HEK293 (cell line): ENCODE measurements around the gene STX10.

Source experiments
- HOXA7 ChIP-seq: sonication (generic); formaldehyde crosslinking; IDR thresholded peaks from 2 replicates; pipeline ENCODE4 v1.8.1; 2022; ENCODE audit warnings: missing genetic modification reagents, borderline replicate concordance
- YY1 ChIP-seq: fragments of 450-650 bp; formaldehyde crosslinking; IDR thresholded peaks from 2 replicates; pipeline ENCODE4 v1.5.1; 2018; ENCODE audit warnings: missing biosample characterization, missing genetic modification characterization
- ZBTB1 ChIP-seq: fragments of 450-650 bp; formaldehyde crosslinking; IDR thresholded peaks from 2 replicates; pipeline ENCODE4 v1.5.1; 2016; ENCODE audit warnings: missing biosample characterization, missing genetic modification characterization
- ZNF292 ChIP-seq: fragments of 450-650 bp; formaldehyde crosslinking; IDR thresholded peaks from 2 replicates; pipeline ENCODE4 v1.5.1; 2016; ENCODE audit warnings: low read depth, missing biosample characterization, missing genetic modification characterization, borderline replicate concordance
- ZNF692 ChIP-seq: fragments of 450-650 bp; formaldehyde crosslinking; IDR thresholded peaks from 2 replicates; pipeline ENCODE4 v1.5.1; 2016; ENCODE audit warnings: missing biosample characterization, missing genetic modification characterization
- ZNF747 ChIP-seq: fragments of 450-650 bp; formaldehyde crosslinking; IDR thresholded peaks from 2 replicates; pipeline ENCODE4 v1.5.1; 2016; ENCODE audit warnings: missing biosample characterization, missing genetic modification characterization
- ZNF76 ChIP-seq: fragments of 450-650 bp; formaldehyde crosslinking; IDR thresholded peaks from 2 replicates; pipeline ENCODE4; 2016; ENCODE audit warnings: low read depth, missing biosample characterization, missing genetic modification characterization, borderline replicate concordance
- TF ChIP-seq, protein P1 (sequence below): fragments of 450-650 bp; formaldehyde crosslinking; IDR thresholded peaks from 2 replicates; pipeline ENCODE4 v1.5.1; 2016; ENCODE audit warnings: missing biosample characterization, missing genetic modification characterization
- TF ChIP-seq, protein P2 (sequence below): fragments of 450-650 bp; formaldehyde crosslinking; IDR thresholded peaks from 2 replicates; pipeline ENCODE4 v1.5.1; 2016; ENCODE audit warnings: missing biosample characterization, missing genetic modification characterization
- TF ChIP-seq, protein P3 (sequence below): sonication (generic); formaldehyde crosslinking; IDR thresholded peaks from 2 replicates; pipeline ENCODE4 v1.8.1; 2022; ENCODE audit warnings: mild to moderate bottlenecking, moderate library complexity, missing genetic modification reagents

- TF ChIP-seq, protein P1, sequence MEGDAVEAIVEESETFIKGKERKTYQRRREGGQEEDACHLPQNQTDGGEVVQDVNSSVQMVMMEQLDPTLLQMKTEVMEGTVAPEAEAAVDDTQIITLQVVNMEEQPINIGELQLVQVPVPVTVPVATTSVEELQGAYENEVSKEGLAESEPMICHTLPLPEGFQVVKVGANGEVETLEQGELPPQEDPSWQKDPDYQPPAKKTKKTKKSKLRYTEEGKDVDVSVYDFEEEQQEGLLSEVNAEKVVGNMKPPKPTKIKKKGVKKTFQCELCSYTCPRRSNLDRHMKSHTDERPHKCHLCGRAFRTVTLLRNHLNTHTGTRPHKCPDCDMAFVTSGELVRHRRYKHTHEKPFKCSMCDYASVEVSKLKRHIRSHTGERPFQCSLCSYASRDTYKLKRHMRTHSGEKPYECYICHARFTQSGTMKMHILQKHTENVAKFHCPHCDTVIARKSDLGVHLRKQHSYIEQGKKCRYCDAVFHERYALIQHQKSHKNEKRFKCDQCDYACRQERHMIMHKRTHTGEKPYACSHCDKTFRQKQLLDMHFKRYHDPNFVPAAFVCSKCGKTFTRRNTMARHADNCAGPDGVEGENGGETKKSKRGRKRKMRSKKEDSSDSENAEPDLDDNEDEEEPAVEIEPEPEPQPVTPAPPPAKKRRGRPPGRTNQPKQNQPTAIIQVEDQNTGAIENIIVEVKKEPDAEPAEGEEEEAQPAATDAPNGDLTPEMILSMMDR (tag by site-specific recombination): peak; percentile 97
- TF ChIP-seq ZBTB1 (tag by site-specific recombination) (peak; percentile 74), ZNF747 (tag by site-specific recombination) (no peak; the same call in 1 of the 2 replicates), ZNF692 (tag by site-specific recombination) (peak; percentile 46), ZNF76 (tag by site-specific recombination) (peak; percentile 75; the same call in 1 of the 2 replicates), YY1 (tag by site-specific recombination) (peak; percentile 69), ZNF292 (tag by site-specific recombination) (no peak), HOXA7 (no peak)
- TF ChIP-seq, protein P2, sequence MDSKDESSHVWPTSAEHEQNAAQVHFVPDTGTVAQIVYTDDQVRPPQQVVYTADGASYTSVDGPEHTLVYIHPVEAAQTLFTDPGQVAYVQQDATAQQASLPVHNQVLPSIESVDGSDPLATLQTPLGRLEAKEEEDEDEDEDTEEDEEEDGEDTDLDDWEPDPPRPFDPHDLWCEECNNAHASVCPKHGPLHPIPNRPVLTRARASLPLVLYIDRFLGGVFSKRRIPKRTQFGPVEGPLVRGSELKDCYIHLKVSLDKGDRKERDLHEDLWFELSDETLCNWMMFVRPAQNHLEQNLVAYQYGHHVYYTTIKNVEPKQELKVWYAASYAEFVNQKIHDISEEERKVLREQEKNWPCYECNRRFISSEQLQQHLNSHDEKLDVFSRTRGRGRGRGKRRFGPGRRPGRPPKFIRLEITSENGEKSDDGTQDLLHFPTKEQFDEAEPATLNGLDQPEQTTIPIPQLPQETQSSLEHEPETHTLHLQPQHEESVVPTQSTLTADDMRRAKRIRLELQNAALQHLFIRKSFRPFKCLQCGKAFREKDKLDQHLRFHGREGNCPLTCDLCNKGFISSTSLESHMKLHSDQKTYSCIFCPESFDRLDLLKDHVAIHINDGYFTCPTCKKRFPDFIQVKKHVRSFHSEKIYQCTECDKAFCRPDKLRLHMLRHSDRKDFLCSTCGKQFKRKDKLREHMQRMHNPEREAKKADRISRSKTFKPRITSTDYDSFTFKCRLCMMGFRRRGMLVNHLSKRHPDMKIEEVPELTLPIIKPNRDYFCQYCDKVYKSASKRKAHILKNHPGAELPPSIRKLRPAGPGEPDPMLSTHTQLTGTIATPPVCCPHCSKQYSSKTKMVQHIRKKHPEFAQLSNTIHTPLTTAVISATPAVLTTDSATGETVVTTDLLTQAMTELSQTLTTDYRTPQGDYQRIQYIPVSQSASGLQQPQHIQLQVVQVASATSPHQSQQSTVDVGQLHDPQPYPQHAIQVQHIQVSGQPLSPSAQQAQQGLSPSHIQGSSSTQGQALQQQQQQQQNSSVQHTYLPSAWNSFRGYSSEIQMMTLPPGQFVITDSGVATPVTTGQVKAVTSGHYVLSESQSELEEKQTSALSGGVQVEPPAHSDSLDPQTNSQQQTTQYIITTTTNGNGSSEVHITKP (tag by site-specific recombination): no peak
- TF ChIP-seq, protein P3, sequence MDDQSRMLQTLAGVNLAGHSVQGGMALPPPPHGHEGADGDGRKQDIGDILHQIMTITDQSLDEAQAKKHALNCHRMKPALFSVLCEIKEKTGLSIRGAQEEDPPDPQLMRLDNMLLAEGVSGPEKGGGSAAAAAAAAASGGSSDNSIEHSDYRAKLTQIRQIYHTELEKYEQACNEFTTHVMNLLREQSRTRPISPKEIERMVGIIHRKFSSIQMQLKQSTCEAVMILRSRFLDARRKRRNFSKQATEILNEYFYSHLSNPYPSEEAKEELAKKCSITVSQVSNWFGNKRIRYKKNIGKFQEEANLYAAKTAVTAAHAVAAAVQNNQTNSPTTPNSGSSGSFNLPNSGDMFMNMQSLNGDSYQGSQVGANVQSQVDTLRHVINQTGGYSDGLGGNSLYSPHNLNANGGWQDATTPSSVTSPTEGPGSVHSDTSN (CRISPR knock-in tag): no peak
Observed at GRCh38 chr19:13152974-13153568, 2.9 kb upstream of the STX10 start.
